ENCODE data around the gene HOXC10.

The HOXC10 gene

DNA sequence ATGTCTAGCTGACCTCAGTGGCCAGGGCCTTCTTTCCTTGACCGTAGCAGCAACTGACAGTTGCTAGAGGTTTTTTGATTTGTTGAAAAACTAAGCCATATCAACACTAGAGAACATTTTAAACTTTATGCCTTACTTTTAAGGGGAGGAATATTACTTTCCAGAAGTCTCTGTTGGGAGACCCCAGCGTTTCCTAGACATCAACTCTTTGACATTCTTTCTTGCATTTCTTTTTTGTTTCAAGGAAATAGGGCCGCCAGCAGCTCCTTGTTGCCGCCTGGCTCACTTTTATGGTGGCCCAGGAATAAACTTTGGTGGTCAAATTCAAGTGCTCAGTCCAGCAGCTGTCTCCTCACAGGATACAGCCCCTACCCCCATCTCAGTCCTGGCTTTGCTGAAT is 14.5 kb upstream of the HOXC10 start:
- TF ChIP-seq, protein P1, sequence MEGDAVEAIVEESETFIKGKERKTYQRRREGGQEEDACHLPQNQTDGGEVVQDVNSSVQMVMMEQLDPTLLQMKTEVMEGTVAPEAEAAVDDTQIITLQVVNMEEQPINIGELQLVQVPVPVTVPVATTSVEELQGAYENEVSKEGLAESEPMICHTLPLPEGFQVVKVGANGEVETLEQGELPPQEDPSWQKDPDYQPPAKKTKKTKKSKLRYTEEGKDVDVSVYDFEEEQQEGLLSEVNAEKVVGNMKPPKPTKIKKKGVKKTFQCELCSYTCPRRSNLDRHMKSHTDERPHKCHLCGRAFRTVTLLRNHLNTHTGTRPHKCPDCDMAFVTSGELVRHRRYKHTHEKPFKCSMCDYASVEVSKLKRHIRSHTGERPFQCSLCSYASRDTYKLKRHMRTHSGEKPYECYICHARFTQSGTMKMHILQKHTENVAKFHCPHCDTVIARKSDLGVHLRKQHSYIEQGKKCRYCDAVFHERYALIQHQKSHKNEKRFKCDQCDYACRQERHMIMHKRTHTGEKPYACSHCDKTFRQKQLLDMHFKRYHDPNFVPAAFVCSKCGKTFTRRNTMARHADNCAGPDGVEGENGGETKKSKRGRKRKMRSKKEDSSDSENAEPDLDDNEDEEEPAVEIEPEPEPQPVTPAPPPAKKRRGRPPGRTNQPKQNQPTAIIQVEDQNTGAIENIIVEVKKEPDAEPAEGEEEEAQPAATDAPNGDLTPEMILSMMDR (IDR thresholded peaks at IDR 0.05), result no peak

DNA sequence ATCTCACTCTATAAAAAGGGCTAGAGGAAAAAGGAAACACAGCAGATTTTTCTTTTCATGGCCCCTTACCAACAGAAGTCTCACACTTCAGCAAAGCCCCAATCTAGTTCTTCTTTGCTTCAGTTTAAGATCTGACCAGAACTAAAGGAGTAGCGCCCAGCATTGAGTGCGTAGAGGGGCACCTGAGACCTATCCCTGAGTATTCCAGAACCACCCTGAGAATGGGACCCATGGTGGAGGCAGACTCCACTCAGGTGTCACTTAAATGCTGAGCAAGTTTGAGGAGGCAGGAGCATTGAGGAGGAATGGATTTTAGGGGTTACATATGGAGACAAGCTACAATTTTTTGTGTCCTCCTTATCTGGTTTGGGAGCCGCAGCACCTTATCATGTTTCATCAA is 13.8 kb upstream of the HOXC10 start:
- TF ChIP-seq, protein P1 (IDR thresholded peaks at IDR 0.05), result no peak

DNA sequence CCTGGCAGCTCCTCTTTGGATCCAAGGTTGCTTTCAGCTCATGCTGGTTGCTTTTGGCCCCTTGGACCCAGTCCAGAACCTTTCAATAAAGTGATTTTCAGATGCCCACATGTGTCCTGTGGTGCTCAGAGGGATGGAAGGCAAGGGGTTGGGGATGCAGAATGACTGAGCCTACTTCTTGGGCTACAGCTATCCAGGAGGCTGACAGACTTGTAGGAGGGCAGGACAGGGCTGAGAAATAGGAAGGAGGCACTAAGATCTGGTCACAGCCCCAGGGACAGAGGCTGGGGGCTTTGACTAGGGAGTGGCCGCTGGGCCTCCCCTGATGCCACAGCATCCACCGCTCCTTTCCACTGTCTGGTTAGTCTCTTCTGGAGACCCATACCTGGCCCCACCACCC is 13.3 kb upstream of the HOXC10 start:
- TF ChIP-seq, protein P1 (IDR thresholded peaks at IDR 0.05), result no peak

DNA sequence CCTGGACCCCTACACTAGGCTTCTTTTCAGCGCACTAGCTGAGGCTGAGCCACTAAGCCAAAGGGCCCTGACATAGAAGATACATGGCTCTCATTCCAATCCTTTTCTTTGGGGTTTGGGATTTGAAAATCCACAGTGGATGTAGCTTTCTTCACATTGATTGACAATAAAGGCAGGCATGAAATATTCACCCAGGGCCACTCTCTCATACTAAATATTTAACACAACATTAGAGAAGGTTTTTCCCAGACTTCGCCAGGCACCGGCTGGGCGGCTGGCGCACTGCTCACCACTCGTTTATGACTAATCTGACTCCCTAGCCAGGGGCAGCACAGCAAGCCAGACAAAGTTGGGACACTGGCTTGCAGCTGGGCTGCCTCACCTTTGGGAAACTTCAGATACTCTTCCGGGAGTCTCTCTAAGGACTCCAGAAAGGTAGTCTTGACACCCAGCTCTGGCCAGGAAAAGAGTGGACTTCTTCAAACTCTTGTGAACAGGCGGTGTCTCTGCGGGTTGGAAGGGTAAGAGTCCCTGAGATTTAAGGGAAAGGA is 12.7 kb upstream of the HOXC10 start:
- TF ChIP-seq, protein P1 (IDR thresholded peaks at IDR 0.05), result no peak

DNA sequence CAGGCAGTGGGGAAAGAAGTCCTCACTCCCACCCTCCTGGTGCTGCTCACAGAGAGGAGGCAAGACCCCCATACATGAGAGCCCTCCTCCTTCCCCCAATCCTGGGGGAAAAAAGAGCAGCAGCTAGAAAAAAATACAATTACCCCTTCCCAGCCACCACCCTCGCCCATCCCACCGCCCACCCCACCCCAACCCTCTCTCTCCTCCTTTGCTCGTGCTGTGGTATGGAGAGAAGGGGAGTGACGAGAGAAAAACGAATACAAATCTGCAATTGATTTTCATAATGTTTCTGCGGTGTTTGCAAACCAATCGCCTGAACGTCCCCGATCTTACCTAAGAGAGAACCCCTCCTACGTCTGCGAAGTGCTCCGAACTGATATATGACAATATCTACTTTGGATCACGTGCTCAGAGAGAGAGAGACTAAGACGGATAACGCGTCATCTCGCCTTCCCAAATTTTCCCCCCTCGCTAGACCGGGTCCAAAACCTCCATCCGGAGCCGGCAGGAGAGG is 12.2 kb upstream of the HOXC10 start, which contains the start of gene HOXC11:
Gene HOXC11, plus strand, starts transcription at position 405 of the 514 bp plus-strand sequence. CDS start 116 bp downstream, outside the sequence.
- TF ChIP-seq, protein P1 (IDR thresholded peaks at IDR 0.05), result no peak

DNA sequence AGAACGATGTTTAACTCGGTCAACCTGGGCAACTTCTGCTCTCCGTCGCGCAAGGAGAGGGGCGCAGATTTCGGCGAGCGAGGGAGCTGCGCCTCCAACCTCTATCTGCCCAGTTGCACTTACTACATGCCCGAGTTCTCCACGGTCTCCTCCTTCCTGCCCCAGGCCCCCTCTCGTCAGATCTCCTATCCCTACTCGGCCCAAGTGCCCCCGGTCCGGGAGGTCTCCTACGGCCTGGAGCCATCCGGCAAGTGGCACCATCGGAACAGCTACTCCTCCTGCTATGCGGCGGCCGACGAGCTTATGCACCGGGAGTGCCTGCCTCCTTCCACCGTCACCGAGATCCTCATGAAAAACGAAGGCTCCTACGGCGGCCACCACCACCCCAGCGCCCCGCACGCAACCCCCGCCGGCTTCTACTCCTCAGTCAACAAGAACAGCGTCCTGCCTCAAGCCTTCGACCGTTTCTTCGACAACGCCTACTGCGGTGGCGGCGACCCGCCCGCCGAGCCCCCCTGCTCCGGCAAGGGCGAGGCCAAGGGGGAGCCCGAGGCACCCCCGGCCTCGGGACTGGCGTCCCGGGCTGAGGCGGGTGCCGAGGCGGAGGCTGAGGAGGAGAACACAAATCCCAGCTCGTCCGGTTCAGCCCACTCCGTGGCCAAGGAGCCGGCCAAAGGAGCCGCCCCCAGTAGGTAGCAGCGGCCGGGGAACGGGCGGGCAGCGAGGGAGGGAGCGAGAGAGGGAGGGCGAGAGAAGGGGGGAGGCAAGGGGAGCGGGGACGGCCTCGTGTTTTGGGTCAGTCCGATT is 11.5 kb upstream of the HOXC10 start:
- TF ChIP-seq, protein P1 (IDR thresholded peaks at IDR 0.05), result no peak

GRCh38 chr12:53974084-53975063 is 10.6 kb upstream of the HOXC10 start, which contains the start of gene HOTAIR:
HOTAIR (minus strand) TSS chr12:53974954.
- TF ChIP-seq, protein P1 (IDR thresholded peaks at IDR 0.05), result no peak
